Measurements from ENCODE around the gene PXN.
"Not testable (repeated sequence)": the region's sequence is repeated elsewhere in the genome, so short reads cannot be mapped to it uniquely, and the experiment has no call there.

The PXN gene

GRCh38 chr12:120242275-120242799, 23.2 kb downstream of the PXN start:
- no peak for DNase-seq (ENCODE audit: low read depth in 2 of 3, low spot score in 2 of 3)

GRCh38 chr12:120241561-120242274, 23.8 kb downstream of the PXN start:
- no peak for DNase-seq (ENCODE audit: low read depth in 2 of 3, low spot score in 2 of 3)

- DNase-seq (ENCODE audit: low read depth in 2 of 3, low spot score in 2 of 3): no peak
Measured at GRCh38 chr12:120240495-120240833, 25.1 kb downstream of the PXN start.

GRCh38 chr12:120239776-120240494, 25.6 kb downstream of the PXN start:
- DNase-seq (ENCODE audit: low read depth in 2 of 3, low spot score in 2 of 3): no peak

GRCh38 chr12:120238839-120239445, 26.6 kb downstream of the PXN start:
- no peak for DNase-seq (ENCODE audit: low read depth in 2 of 3, low spot score in 2 of 3)

- DNase-seq (ENCODE audit: low read depth in 2 of 3, low spot score in 2 of 3): no peak
Measured at GRCh38 chr12:120238217-120238616, 27.3 kb downstream of the PXN start.

GRCh38 chr12:120237360-120238171, 28.0 kb downstream of the PXN start:
- DNase-seq (ENCODE audit: low read depth in 2 of 3, low spot score in 2 of 3): no peak

- not testable (repeated sequence) for DNase-seq (ENCODE audit: low read depth in 2 of 3, low spot score in 2 of 3)
Measured at GRCh38 chr12:120236809-120237208, 28.7 kb downstream of the PXN start.

- DNase-seq (ENCODE audit: low read depth in 2 of 3, low spot score in 2 of 3): no peak
Measured at GRCh38 chr12:120235369-120236323, 29.9 kb downstream of the PXN start.

GRCh38 chr12:120234643-120235368, 30.7 kb downstream of the PXN start:
- no peak for DNase-seq (ENCODE audit: low read depth in 2 of 3, low spot score in 2 of 3)

GRCh38 chr12:120231316-120232011, 34.1 kb downstream of the PXN start:
- peak in 2 of 3 experiments; percentile 52 to 60 for DNase-seq (ENCODE audit: low read depth in 2 of 3, low spot score in 2 of 3)

GRCh38 chr12:120230974-120231315, 34.6 kb downstream of the PXN start:
- no peak for DNase-seq (ENCODE audit: low read depth in 2 of 3, low spot score in 2 of 3)

GRCh38 chr12:120230326-120230973, 35.1 kb downstream of the PXN start:
- DNase-seq (ENCODE audit: low read depth in 2 of 3, low spot score in 2 of 3): no peak

- no peak for DNase-seq (ENCODE audit: low read depth in 2 of 3, low spot score in 2 of 3)
Measured at GRCh38 chr12:120229487-120230325, 35.8 kb downstream of the PXN start.

- no peak for DNase-seq (ENCODE audit: low read depth in 2 of 3, low spot score in 2 of 3)
Measured at GRCh38 chr12:120229071-120229486, 36.5 kb downstream of the PXN start.

- peak; percentile 64 to 88 (median 79) for DNase-seq (ENCODE audit: low read depth in 2 of 3, low spot score in 2 of 3)
Measured at GRCh38 chr12:120228291-120229070, 37.0 kb downstream of the PXN start.

- no peak for DNase-seq (ENCODE audit: low read depth in 2 of 3, low spot score in 2 of 3)
Measured at GRCh38 chr12:120228041-120228290, 37.6 kb downstream of the PXN start.
